Mesendoderm (in vitro differentiated cells): ENCODE results near the gene ICOS.

Experiments
- DNase-seq: peaks from one replicate; pipeline ENCODE4 v3.0.0; 2013
- H2AK5ac ChIP-seq: 2 replicates; pipeline ENCODE4 v1.6.1; 2013; ENCODE audit warnings: low read length, inconsistent platforms
- H2BK120ac ChIP-seq: 2 replicates; pipeline ENCODE4 v1.6.1; 2013; ENCODE audit warnings: low read depth, mild to moderate bottlenecking, low read length, moderate library complexity, mixed read lengths
- H2BK15ac ChIP-seq: replicated peaks from 2 replicates; pipeline ENCODE4 v1.6.1; 2013; ENCODE audit warnings: low read depth, mild to moderate bottlenecking, moderate library complexity
- H2BK5ac ChIP-seq: 2 replicates; pipeline ENCODE4 v1.6.1; 2013; ENCODE audit warnings: low read length, inconsistent platforms
- H3K18ac ChIP-seq: 2 replicates; pipeline ENCODE4 v1.6.1; 2013; ENCODE audit warnings: mild to moderate bottlenecking, low read length, mixed read lengths
- H3K23ac ChIP-seq: one replicate; pipeline ENCODE4 v1.6.1; 2013; ENCODE audit warnings: low read length
- H3K27ac ChIP-seq: 2 replicates; pipeline ENCODE4 v1.5.1; 2013; ENCODE audit warnings: low read depth, mild to moderate bottlenecking, inconsistent platforms, low read length, moderate library complexity
- H3K27me3 ChIP-seq: 2 replicates; pipeline ENCODE4 v1.6.1; 2013; ENCODE audit warnings: low read length, control low read depth, mild to moderate bottlenecking, inconsistent platforms; ENCODE audit not compliant: insufficient read depth, poor library complexity
- H3K36me3 ChIP-seq: 2 replicates; pipeline ENCODE4 v1.6.1; 2013; ENCODE audit warnings: low read length, inconsistent platforms; ENCODE audit not compliant: control insufficient read depth, insufficient read depth
- H3K4ac ChIP-seq: one replicate; pipeline ENCODE4 v1.6.1; 2013; ENCODE audit warnings: low read depth, mild to moderate bottlenecking, low read length, moderate library complexity
- H3K4me1 ChIP-seq: 2 replicates; pipeline ENCODE4 v1.6.1; 2013; ENCODE audit warnings: low read depth, low read length, inconsistent platforms; ENCODE audit not compliant: control insufficient read depth
- H3K4me2 ChIP-seq: 2 replicates; pipeline ENCODE4 v1.6.1; 2013; ENCODE audit warnings: low read length
- H3K4me3 ChIP-seq: 2 replicates; pipeline ENCODE4 v1.5.1; 2013; ENCODE audit warnings: mild to moderate bottlenecking, low read length
- H3K56ac ChIP-seq: one replicate; pipeline ENCODE4 v1.6.1; 2013; ENCODE audit warnings: low read length
- H3K79me1 ChIP-seq: 2 replicates; pipeline ENCODE4 v1.6.1; 2013; ENCODE audit warnings: low read length, inconsistent platforms
- H3K79me2 ChIP-seq: 2 replicates; pipeline ENCODE4 v1.6.1; 2013; ENCODE audit warnings: mild to moderate bottlenecking, low read length; ENCODE audit not compliant: control insufficient read depth, insufficient read depth
- H3K9ac ChIP-seq: 2 replicates; pipeline ENCODE4 v1.6.1; 2013; ENCODE audit warnings: low read length, inconsistent platforms
- H4K5ac ChIP-seq: one replicate; pipeline ENCODE4 v1.6.1; 2013; ENCODE audit warnings: low read length
- H4K8ac ChIP-seq: one replicate; pipeline ENCODE4 v1.6.1; 2013; ENCODE audit warnings: low read depth, mild to moderate bottlenecking, control low read depth, low read length, moderate library complexity
- WGBS: extraction: QIAGEN DNeasy Blood & Tissue Kit; methylation state at CpG from one replicate; pipeline ENCODE4 v1.1.7; 2013; ENCODE audit warnings: low lambda C conversion rate, missing lambda C conversion rate; ENCODE audit not compliant: insufficient coverage; ENCODE audit errors: extremely low coverage; 5-methylcytosine and 5-hydroxymethylcytosine counted together

ICOS gene

GRCh38 chr2:203909261-203909967, 27.1 kb upstream of the ICOS start:
- H2BK5ac ChIP-seq, result no peak overlapping the region
- no peak overlapping the region for H3K56ac ChIP-seq
- no peaks in the 10 kb centered on the region for H3K27me3 ChIP-seq
- no peak overlapping the region for H2BK120ac ChIP-seq
- H3K18ac ChIP-seq, result no peak overlapping the region
- no peak overlapping the region for H3K27ac ChIP-seq
- no peak overlapping the region for H4K5ac ChIP-seq
- peak; percentile 55 for DNase-seq
- no peak overlapping the region for H4K8ac ChIP-seq
- H2AK5ac ChIP-seq, result no peak overlapping the region
- WGBS, result no CpG with 5 or more reads among the region's 8 CpGs
- no peaks in the 10 kb centered on the region for H3K4me1 ChIP-seq
- no peaks in the 10 kb centered on the region for H3K79me2 ChIP-seq
- no peaks in the 10 kb centered on the region for H3K36me3 ChIP-seq
- H3K23ac ChIP-seq, result no peak overlapping the region
- H2BK15ac ChIP-seq, result no peak overlapping the region
- no peak overlapping the region for H3K4me3 ChIP-seq
- no peak overlapping the region for H3K9ac ChIP-seq
- H3K79me1 ChIP-seq, result no peaks in the 10 kb centered on the region
- no peak overlapping the region for H3K4me2 ChIP-seq
- H3K4ac ChIP-seq, result no peak overlapping the region

GRCh38 chr2:203909974-203910373, 26.6 kb upstream of the ICOS start:
- H3K4me3 ChIP-seq, result no peak overlapping the region
- H4K8ac ChIP-seq, result no peak overlapping the region
- H3K23ac ChIP-seq, result no peak overlapping the region
- H3K4me1 ChIP-seq, result no peaks in the 10 kb centered on the region
- no peak overlapping the region for H2BK15ac ChIP-seq
- no peak overlapping the region for H3K4me2 ChIP-seq
- H3K36me3 ChIP-seq, result no peaks in the 10 kb centered on the region
- no peak overlapping the region for H2BK5ac ChIP-seq
- H3K27me3 ChIP-seq, result no peaks in the 10 kb centered on the region
- H3K27ac ChIP-seq, result no peak overlapping the region
- H2AK5ac ChIP-seq, result no peak overlapping the region
- no peaks in the 10 kb centered on the region for H3K79me2 ChIP-seq
- H3K79me1 ChIP-seq, result no peaks in the 10 kb centered on the region
- no peak overlapping the region for H3K18ac ChIP-seq
- H3K56ac ChIP-seq, result no peak overlapping the region
- WGBS, result no CpG with 5 or more reads among the region's 5 CpGs
- H4K5ac ChIP-seq, result no peak overlapping the region
- no peak overlapping the region for H3K4ac ChIP-seq
- H3K9ac ChIP-seq, result no peak overlapping the region
- H2BK120ac ChIP-seq, result no peak overlapping the region
- DNase-seq, result no peak

GRCh38 chr2:203913947-203914346, 22.6 kb upstream of the ICOS start:
- Histone ChIP-seq H4K8ac (no peak overlapping the region), H2BK5ac (no peak overlapping the region), H2BK120ac (no peak overlapping the region), H3K4me2 (no peak overlapping the region), H3K27me3 (no peaks in the 10 kb centered on the region), H3K56ac (no peak overlapping the region), H3K27ac (no peak overlapping the region), H4K5ac (no peak overlapping the region), H3K4me1 (no peaks in the 10 kb centered on the region), H3K79me1 (no peaks in the 10 kb centered on the region), H3K18ac (no peak overlapping the region), H3K36me3 (no peaks in the 10 kb centered on the region), H3K4ac (no peak overlapping the region), H2BK15ac (no peak overlapping the region), H3K9ac (no peak overlapping the region), H2AK5ac (no peak overlapping the region), H3K79me2 (no peaks in the 10 kb centered on the region), H3K4me3 (no peak overlapping the region), H3K23ac (no peak overlapping the region)
- WGBS, result no CpG with 5 or more reads among the region's 8 CpGs
- no peak for DNase-seq

- H3K4me2 ChIP-seq, result no peak overlapping the region
- no peaks in the 10 kb centered on the region for H3K36me3 ChIP-seq
- WGBS, result no CpG with 5 or more reads among the region's 8 CpGs
- no peak overlapping the region for H4K5ac ChIP-seq
- no peak overlapping the region for H3K9ac ChIP-seq
- no peaks in the 10 kb centered on the region for H3K27me3 ChIP-seq
- no peak overlapping the region for H3K18ac ChIP-seq
- DNase-seq, result no peak
- no peak overlapping the region for H4K8ac ChIP-seq
- no peak overlapping the region for H3K27ac ChIP-seq
- H3K79me2 ChIP-seq, result no peaks in the 10 kb centered on the region
- no peaks in the 10 kb centered on the region for H3K4me1 ChIP-seq
- no peak overlapping the region for H3K23ac ChIP-seq
- H2BK5ac ChIP-seq, result no peak overlapping the region
- no peaks in the 10 kb centered on the region for H3K79me1 ChIP-seq
- no peak overlapping the region for H3K56ac ChIP-seq
- H3K4me3 ChIP-seq, result no peak overlapping the region
- no peak overlapping the region for H2AK5ac ChIP-seq
- H3K4ac ChIP-seq, result no peak overlapping the region
- no peak overlapping the region for H2BK120ac ChIP-seq
- no peak overlapping the region for H2BK15ac ChIP-seq
These were observed 21.9 kb upstream of the ICOS start for GRCh38 chr2:203914546-203915182.

GRCh38 chr2:203915256-203915655, 21.3 kb upstream of the ICOS start:
- no peak overlapping the region for H3K4me2 ChIP-seq
- DNase-seq, result no peak
- H3K4me1 ChIP-seq, result no peaks in the 10 kb centered on the region
- WGBS, result no CpG with 5 or more reads among the region's 7 CpGs
- H3K36me3 ChIP-seq, result no peaks in the 10 kb centered on the region
- no peak overlapping the region for H3K18ac ChIP-seq
- H2BK15ac ChIP-seq, result no peak overlapping the region
- no peak overlapping the region for H2AK5ac ChIP-seq
- no peak overlapping the region for H3K27ac ChIP-seq
- no peak overlapping the region for H2BK5ac ChIP-seq
- no peaks in the 10 kb centered on the region for H3K27me3 ChIP-seq
- H3K9ac ChIP-seq, result no peak overlapping the region
- H3K79me1 ChIP-seq, result no peaks in the 10 kb centered on the region
- no peak overlapping the region for H3K4me3 ChIP-seq
- H4K5ac ChIP-seq, result no peak overlapping the region
- H3K4ac ChIP-seq, result no peak overlapping the region
- H2BK120ac ChIP-seq, result no peak overlapping the region
- H3K56ac ChIP-seq, result no peak overlapping the region
- H3K23ac ChIP-seq, result no peak overlapping the region
- H3K79me2 ChIP-seq, result no peaks in the 10 kb centered on the region
- no peak overlapping the region for H4K8ac ChIP-seq

GRCh38 chr2:203916756-203917155, 19.8 kb upstream of the ICOS start:
- Histone ChIP-seq H3K9ac (no peak overlapping the region), H4K5ac (no peak overlapping the region)

More at GRCh38 chr2:203916756-203917155, 19.8 kb upstream of the ICOS start:
- Histone ChIP-seq H3K27ac (no peak overlapping the region), H2BK120ac (no peak overlapping the region), H4K8ac (no peak overlapping the region), H3K79me1 (no peaks in the 10 kb centered on the region), H2BK15ac (no peak overlapping the region), H3K23ac (no peak overlapping the region), H2AK5ac (no peak overlapping the region), H3K4me2 (no peak overlapping the region), H3K4me1 (no peaks in the 10 kb centered on the region), H3K4me3 (no peak overlapping the region), H3K36me3 (no peaks in the 10 kb centered on the region), H3K18ac (no peak overlapping the region), H2BK5ac (no peak overlapping the region), H3K27me3 (no peaks in the 10 kb centered on the region), H3K79me2 (no peaks in the 10 kb centered on the region), H3K4ac (no peak overlapping the region), H3K56ac (no peak overlapping the region)
- no peak for DNase-seq
